HuH-7 (cell line): ENCODE measurements around the gene FNIP2.
"Not testable (repeated sequence)": the region's sequence is repeated elsewhere in the genome, so short reads cannot be mapped to it uniquely, and the experiment has no call there.

Experiments used
- DNase-seq: peaks from one replicate; pipeline ENCODE4 v3.0.0; 2011; ENCODE audit warnings: low spot score

FNIP2 gene

DNA sequence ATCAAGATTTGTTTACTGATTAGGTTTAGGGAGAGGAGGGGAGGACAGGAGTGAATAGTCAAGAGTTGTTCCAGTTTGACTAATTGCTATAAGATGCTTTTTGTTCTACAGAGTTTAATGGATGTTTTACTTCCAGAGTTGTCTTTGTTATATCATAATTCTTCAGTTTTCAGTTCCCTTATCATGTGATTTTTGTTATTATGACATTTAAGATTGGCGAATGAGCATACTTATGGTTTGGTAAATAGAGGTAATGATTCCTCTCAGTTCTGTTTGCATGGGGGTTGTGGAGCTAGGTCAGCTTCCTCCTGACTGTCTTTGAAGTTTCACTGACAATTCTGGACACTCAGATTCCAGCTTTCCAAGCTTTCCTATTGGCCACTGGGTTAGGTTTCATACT lies 24.6 kb downstream of the FNIP2 start:
- not testable (repeated sequence) for DNase-seq

DNA sequence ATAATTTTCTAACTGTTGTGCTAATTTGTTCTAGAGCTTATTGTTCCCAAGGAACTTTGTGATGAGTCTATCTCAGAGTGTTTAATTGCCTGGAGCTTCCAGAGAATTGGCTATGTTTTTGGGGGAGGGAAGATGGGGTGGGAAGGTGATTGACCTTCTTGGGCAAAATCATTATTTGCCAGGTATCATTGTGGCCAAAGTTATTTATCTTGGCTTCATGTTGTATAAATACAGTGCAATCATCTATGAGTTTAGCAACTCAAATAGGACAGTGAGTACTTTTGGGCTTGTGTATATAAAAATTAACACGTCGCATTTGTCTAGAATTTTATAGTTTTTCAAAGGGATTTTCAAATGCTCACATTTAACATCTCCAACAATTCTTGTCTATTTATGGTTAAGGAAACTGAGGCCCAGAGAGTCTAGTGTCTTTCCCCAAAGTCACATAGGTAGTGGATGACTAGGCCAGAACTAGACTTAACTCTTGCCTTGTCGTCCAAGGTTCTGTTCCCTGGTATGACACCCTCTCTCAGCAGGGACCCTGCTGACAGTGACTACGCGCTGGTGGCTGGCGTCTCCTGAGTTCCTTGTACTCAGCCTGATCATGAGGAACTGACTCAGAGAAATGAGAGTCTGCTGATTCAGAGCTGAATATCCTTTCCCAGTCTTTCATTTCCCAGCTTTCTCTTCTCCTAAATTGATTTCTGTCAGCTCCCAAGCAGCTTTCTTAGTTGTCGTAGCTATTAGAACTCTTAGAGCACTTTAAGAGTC lies 27.7 kb downstream of the FNIP2 start:
- no peak for DNase-seq

DNA sequence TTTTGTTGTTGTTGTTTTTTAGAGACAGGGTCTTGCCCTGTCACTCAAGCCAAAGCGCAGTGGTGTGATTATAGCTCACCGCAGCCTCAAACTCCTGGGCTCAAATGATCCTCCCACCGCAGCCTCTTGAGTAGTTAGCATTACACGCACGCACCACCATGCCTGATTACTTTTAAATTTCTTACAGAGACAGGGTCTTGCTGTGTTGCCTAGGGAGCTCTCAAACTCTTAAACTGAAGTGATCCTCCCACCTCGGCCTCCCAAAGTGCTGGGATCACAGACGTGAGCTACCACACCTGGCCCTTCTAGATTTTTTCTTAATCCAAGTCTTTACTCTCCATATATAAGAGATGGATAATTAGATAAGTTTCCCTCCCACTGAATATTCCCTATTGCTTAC lies 29.2 kb downstream of the FNIP2 start:
- DNase-seq, result no peak

DNA sequence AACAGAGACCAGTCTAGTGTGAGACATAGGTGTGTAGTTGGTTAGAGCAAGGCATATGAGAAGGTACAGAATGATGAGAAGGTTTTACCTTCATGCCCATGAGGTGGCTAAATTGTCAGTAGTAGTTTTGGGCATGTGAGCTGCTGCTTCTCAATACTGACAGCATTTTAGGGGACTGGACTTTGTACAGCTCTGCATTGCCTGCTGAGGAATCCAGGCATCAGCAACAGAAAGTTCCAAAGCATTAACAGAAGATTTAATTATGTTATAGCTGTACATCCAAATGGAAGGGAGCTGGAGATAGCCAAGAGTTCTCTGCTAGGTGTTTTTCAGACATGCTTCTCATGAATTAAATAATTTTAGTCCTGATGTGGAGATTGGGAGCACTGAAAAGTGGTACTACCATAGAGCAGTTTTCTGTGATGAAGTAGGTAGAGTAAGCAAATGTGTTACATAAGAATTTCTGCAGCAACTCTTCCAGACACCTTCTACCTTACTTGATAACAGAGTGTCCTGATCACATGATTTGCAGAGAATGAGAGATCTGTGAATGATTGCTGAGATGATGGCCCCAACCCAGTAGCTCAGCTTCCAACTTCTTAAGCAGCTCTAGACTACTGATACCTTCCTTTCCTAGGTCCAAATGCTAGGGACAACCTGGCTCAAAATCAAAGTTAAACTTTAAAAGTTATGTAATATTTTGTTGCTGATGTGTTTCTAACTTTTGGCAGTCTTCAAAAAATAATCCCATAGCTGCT lies 30.4 kb downstream of the FNIP2 start:
- DNase-seq, result no peak

DNA sequence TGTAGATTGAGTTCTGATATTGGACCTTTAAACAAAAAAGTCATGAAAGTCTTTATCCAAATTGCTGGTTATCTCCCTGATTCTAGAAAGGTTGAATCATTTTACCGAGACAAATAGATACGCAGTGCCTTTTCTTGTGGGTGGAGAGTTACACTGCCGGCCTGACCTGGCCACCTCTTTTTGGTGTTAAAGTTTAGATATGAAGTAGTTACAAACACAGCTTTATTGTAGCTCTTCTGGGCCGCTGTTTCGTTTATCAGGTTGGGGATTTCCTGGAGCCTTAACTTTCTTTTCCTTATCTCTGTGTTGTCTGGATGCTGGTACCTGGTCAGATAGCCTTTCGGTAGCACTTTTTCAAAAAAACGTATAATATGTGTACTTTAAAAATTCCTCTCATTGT lies 31.0 kb downstream of the FNIP2 start:
- DNase-seq, result no peak

DNA sequence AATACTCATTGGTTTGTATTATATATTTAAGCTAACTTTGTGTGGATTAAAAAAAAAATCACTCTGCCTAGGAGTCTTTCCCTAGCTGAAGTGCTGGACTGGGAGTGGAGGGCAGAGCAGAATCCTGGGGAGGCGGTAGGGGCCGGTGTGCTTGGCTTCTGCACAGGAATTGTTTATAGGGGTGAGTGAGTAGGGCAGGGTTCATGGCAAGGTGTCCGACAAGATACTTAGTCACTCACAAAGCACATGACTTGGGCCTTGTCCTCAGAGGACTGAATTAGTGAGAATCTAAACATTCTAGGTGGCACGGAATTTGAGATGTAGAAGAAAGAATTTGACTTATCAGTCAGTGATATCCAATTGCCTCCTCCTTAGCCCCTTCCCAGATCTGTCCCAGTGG lies 32.2 kb downstream of the FNIP2 start:
- DNase-seq, result no peak

DNA sequence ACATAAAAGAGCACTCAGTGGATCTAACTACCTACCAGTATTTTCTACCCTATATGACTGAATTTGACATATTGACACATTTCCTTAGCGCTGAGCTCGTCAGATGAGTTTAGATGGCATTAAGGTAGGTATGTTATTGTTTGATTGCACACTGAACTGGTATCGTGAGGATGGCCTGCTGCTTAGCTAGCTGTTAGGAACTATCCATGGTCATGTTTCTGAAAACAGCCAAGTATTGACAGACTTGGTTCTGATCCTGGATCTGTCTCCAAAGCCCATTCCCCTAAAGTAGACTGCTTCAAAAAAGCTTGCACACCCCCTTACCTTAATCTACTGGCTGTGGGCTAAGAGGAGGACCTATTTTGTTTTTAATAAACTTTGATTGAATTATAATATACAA lies 32.9 kb downstream of the FNIP2 start:
- no peak for DNase-seq

DNA sequence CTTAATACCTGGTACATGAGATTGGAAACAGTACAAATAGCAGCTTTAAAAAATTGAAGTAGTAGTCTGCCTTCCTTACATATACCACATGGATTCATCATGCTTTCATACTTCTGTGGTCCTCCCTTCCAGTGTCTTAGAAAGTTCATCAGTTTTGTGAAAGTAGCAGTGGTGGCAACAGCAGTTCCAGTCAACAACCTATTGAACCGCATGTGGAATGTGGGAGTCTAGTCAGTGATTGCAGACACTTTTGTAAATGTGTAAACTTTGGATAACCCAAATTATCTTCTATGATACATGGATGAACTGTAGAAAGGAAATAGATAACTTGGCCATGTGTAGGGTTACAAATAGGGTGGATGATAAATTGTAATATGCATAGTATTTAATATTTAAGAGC lies 34.1 kb downstream of the FNIP2 start:
- no peak for DNase-seq

DNA sequence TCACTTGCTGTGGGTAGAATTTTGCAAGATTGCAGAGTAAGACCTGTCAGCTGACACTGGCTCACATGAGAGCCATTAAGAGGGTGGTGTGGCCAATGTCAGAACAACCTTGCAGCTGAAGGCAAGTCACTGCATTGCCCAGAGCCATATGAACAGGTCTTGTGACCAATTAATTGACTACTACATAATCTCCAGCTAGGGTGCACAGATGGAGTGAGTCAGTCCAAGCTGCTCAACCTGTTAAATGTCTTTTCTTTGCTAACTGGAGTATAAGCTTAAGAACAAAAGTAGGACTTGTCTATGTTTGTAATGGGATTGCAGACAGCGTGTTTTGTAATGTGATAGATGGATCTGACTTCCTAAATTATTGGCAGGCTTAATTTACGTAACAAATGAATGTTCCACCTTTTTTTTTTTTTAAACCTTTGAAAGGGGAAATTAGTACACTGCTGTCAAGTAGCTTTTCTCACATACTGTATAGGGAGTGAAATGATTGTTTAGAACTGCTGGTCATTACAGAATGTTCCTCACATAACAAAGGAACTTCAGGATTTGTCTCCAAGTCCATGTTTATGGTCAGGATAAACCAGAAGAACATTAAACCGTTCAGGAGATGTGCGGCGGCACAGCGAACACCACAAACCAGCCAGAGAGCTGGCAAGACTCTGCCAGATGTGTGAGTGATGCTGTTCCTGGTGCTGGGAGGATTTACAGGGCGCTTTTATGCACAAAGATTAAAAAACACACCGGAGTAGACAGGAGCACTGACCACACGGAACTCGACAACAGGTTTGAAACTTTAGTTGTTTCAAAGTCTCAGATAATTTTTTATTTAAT lies 37.0 kb downstream of the FNIP2 start:
- DNase-seq, result no peak

DNA sequence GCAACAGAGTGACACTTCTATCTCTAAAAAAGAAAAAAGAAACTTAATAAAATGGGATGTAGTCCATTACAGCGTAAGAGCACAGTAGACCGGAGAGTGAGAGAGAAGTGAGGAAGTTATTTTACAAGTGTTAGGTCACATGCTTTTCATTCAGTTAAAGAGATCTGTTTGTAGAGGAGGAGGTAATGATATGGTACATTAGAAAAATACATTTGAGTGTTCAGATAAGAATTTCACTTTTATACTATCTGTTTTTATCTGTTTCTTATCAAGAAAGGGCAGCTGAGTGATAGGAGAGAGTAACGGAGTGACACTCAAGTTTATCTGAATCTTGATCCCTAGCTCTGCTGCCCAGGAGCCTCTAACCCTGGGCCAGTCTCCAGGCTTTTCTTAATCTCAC lies 38.9 kb downstream of the FNIP2 start:
- no peak for DNase-seq

DNA sequence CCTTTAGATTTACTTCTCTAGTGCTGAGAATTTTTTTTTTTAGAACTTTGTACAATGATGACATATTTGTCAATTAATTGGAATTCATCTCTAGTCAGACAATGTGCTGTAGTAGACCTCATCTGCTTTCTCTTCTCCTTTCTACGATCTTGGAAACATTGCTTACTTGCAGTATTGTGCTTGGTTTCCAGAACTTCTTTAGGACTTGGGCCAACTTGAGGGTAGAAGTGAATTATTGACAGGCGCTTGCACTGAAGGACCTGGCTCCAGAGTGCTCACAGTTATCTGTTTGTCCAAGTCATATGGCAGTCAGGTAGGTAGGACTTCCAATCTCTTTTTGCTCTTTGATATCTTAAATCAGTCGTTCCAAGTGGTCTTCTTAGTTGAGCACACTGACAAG lies 39.6 kb downstream of the FNIP2 start:
- DNase-seq, result no peak

DNA sequence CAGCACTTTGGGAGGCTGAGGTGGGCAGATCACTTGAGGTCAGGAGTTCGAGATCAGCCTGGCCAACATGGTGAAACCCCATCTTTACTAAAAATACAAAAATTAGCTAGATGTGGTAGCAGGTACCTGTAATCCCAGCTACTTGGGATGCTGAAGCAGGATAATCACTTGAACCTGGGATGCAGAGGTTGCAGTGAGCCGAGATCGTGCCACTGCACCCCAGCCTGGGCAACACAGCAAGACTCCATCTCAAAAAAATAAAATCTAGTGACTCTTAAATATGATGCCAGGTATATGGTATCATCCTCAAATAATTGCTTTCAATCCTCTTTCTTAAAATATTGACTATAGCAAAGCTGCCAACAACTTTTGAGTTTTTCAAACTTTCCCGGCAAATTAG lies 40.4 kb downstream of the FNIP2 start:
- not testable (repeated sequence) for DNase-seq

DNA sequence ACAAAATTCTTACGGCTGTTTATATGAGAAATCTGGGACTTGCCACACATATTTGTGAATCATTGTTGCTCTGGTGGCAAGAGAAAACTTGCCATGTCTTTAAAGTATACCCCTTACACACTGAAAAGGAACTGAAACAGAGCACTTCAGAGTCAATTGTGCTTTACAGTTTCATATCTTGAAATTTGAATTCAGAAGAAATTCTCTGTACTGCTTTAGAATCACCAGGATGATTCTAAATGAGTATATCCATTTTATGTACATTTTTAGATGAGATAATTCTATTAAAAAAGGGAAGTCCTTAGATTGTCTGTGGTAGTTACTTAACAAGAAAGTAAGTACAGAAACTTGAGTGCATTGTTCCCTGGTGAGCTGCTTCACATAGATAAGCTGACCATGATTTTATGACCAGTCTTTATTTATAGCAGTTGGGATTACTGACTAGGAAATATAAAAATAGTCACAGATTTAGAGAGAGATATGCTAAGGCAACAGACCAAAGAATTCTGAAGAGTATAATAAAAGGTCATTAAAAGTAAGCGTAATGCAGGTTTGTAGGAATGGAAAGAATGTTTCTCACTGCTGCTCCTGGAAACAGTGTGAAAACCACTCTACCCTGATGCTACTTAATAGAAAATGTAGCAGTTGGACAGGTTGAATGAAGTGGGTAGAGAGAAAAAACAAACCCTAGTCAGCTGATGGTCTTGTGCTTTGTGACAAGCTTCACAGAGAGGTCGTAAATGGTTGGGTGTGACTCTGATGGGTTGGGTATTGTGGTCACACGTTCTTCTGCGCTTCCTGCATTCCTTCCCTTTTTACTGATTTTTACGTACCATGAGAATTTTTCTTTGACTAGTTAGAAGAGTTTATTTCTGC lies 41.0 kb downstream of the FNIP2 start:
- DNase-seq, result no peak

DNA sequence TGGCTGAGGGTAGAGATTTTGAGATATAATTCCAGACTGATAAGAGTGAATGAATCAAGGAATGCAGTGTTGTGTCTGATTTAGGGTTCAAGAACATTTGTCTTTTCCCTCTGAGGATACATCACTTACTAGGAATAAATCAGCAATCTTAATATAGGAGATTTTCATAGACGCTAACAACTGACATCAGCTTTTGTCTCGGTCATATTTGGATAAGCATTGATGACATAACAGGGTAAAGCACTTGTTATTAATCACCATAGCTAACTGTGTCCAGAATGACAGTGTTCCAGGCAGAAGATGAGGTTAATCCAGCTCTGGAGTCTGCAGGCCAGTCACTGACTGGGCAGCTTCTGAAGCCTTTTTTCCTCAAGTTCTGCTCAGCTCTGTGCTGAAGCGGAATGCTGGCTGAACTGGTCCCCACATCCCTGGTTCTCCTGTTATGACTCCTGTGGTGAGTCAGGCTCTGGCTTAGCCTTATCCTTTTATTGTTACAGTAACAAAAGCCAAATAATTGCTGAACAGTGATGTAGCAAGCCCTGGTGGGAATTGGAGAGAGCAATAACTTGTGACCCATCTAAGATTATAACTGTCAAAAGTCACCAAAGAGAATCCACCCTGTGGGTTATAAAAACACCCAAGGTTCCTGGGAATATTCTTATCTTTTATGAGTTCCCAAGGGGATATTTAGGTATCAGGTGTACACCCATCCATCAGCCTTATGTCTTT lies 41.8 kb downstream of the FNIP2 start:
- DNase-seq, result no peak

DNA sequence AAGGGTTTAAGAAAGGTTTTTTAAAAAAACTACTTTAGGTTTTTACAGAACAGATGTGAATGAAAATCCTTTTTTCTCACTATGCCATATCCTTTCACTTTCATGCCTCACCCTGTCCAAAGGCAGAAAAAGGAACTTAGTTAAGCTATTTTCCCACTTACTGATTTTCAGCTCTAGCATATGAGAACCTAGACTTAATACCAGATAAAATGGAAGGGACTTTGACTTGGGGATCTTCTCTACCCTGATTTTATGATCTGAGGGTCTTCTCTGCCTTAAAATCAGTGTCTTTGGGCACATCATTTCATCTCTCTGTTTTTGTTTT lies 42.4 kb downstream of the FNIP2 start:
- no peak for DNase-seq

DNA sequence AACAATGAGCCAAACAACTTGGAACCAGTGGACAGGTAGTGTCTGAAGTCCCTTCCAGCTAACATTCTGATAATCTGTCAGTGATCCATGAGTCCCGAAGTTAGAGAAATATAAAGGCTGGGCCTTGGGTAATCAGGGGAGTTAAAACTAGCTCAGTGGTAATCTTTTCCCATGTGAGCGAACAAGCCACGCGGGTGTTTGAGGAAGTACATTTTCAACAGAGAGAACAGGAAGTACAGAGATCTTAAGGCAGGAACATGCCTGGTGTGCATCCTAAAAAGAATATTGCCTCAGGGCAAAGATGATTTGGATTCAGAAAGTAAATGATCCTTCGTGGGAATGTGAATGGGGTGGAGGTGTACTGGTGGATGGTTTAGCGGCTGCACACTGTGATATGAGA lies 42.9 kb downstream of the FNIP2 start:
- DNase-seq, result no peak

DNA sequence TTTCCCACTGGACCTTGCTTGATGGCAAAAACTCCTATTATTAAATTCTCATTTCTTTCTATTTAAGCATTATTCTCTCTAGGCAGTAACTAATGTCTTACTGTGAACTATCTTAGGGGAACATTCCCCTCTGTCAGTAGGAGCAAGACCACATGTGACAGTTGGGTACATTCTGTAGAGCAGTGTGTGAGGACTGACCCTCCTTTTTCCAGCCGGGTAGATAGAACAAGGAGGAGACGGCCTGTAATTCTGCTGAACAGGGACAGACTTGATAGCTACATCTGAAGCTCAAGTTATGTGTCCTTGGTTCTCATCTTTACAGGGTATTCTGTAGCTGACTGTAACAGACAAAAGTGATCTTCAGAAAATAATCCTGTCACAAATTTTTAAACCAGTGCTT lies 43.3 kb downstream of the FNIP2 start:
- DNase-seq, result no peak

DNA sequence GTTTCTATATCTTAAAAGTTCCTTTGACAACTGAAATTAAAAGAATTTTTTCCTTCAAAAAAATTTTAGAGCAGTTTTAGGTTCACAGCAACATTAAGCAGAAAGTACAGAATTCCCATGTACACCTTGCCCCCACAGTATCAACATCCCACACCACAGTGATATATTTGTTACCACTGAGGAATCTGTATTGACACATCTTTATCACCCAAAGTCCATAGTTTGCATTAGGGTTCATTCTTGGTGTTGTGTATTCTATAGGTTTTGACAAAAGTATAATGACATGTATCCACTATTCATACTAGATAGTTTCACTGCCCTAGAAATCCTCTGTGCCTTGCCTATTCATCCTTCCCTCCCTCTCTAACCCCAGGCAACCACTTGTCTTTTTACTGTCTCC lies 43.7 kb downstream of the FNIP2 start:
- DNase-seq, result no peak

DNA sequence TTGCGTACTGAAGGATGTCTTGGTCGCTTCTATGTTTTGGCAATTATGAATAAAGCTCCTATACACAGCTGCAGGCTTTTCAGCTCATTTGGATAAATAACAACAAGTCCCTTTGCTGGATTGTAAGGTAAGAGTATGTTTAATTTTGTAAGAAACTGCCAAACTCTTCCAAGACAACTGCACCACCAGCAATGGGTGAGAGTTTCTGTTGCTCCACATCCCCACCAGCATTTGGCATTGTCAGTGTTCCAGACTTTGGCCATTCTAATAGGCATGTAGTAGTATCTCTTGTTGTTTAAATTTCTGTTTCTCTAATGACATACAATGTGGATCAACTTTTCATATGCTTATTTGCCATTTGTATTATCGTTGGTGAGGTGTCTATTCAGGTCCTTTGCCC lies 44.3 kb downstream of the FNIP2 start:
- no peak for DNase-seq

DNA sequence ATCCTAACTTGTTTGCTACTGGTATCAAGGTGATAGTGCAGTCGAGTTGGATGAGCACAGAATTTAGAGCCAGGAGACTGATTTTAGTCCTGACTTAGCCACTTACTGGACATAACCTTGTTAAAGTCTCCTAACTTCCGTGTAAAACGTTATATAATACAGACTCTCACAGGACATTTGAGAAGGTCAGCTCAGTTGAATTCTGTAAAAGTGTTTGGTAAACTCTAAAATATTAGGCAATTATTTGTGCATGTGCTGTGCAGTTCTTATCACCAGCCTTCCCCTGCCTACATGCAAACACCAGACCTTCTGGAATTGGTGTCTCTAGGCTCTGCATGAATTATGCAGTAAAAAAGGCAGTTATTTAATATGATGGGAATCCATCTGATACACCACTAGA lies 45.4 kb downstream of the FNIP2 start:
- DNase-seq, result no peak

DNA sequence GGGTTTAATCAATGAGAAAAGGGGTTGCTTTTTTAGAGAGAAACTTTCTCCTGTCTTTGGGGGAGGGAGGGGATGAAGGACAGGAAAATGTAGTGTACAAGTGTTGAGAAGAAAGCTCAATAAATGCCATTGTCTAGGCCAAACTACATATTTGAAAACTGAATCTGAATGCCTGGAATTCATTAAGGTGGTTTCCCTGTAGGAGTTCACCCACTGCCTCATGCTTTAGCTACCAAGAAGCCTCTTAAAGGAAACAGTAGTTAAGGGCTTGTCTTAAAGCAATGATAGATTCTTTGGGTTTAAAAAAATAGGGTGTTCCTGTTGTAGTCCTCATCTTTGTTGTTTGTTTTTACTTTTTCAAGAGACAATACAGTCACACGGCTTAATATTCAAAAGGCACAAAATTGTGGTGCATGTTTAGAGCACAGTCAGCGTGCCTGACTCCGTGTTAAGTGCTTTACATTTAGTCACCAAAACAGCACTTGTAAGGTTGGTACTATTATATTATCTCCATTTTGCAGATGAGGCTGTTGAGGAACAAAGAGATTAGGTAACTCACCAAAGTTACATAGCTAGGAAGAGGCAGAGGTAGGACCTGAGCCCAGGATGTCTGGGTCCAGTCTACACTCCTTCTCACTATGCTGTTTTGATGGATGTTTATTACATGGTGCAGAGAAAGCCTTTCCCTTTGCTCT lies 46.0 kb downstream of the FNIP2 start:
- DNase-seq, result no peak
